ENCODE measurements around the gene LRMDA. TPM values are rescaled to one million over a fixed set of nuclear protein-coding genes. Genes with fewer than 3 reads are reported as not detected.
A peak's percentile ranks its signal among the peaks of the same experiment; 100 is the strongest.

LRMDA gene
- total RNA-seq, 2 donors from 2014 or later, result 14.4 to 18.0 TPM

DNA sequence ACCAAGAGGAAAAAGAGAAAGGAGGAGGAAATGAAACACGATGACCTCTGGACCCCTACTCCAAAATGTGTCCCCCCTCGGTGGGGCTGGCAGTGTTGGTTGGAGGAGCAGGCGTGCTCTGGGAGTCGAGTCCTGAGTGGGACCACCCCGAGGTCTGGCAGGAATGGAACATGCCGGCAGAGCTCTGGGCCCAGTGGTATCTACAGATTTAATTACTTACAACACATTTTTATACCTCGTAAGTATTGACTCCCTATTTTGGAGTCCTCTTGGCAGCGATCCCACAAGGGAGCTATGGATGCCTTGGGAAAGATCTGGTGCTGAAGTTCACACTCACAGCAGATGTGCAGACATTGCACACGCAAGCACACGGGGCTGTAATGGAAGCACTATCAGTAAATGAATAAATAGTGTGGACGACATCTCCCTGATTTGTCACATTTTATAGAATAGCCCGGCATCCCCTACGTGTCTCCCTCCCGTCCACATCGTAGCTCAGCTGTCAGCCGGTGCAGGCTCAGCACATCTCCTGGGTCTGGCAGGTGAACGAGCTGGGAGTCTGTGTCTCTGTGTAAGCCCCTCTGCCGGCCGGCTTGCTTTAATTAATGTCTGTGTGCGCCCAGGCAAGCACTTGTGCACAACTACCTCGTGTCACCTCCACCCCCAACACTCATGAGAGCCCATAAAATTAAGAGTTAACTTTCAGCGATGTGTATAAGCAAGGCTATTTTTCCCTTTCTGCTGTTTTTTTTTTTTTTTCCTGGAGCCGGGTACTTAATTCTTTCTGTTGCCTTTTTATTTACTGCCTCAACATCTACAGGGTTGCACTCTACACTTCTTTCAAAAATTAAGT lies 603.2 kb downstream of the LRMDA start:
- intact Hi-C loops (cut with DNase I), result loop anchor here in 1 of 2 donors (5.0 kb wide), 1 partner anchor 632 kb away; the partner anchor contains the start of gene ZNF503
- no peak for DNase-seq (ENCODE audit: low spot score)

DNA sequence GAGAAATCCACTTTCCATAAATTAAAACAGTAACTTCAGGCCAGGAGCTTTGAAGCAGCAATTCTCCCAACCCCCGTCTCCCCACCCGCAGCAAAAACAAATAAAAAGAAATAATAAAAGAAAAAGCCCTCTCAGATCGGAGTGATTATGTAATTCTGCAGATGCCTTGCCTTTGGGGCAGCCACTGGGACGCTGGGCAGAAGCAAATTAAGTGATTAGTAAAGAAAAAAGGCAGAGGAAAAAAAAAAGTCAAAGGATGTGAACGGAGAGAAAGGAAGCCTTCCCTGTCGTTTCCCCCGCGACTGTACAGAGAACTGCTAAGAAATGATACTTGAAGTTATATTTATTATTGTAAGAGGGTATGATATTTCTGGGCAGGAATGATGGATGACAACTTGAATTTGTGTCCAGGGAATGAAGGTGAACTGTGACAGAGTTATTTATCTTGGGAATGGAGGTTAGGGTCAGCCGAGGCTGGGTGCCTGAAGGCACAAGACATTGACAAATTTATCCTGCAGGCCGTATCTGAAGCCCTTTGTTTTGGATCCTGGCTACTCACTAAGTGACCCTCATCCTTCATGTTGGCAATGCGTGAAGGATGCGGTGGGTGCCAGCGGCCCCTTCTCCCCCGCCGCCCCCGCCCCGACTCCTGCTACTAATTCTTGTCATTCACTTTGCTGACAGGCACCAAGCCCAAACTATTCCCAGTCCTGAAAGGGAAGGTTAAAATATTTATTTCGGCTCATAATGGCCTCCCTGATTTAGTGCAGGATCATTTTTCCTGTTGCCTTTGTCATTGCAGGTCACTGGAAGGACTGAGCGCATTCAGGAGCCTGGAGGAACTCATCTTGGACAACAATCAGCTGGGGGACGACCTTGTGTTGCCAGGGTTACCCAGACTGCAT lies 604.0 kb downstream of the LRMDA start:
- intact Hi-C loops (cut with DNase I), result loop anchor here (2.0 to 5.0 kb wide), 2 partner anchors 633 to 635 kb away; partner anchors contain the start of gene ZNF503 (in 2 of the 2)
- no peak for DNase-seq (ENCODE audit: low spot score)

GRCh38 chr10:76036111-76036940 lies 604.9 kb downstream of the LRMDA start:
- DNase-seq (ENCODE audit: low spot score), result peak; percentile 93
- intact Hi-C loops (cut with DNase I), result loop anchor here (2.0 to 5.0 kb wide), 2 partner anchors 634 to 636 kb away; partner anchors contain the start of gene ZNF503 (in 2 of the 2)

DNA sequence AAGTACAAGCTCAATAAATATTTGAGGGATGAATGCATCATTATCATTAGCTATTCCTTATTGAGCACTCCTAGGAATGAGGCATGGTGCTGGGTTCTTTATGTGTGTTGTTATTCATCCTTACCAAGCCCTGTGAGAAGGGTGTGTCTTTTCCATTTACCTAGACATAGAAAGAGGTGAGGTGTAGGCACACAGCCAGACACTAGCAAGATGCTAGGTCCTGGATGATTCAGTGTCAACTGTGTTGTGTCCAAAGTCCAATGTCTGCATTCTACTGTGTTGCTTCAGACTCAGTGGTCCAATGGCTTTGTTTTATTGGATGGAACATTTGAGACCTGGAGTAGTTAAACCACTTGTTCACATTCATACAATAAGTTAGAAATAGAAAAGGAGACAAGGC lies 605.5 kb downstream of the LRMDA start:
- no peak for DNase-seq (ENCODE audit: low spot score)
- intact Hi-C loops (cut with DNase I), result loop anchor here (2.0 to 5.0 kb wide), 2 partner anchors 635 to 636 kb away; partner anchors contain the start of gene ZNF503 (in 2 of the 2)

DNA sequence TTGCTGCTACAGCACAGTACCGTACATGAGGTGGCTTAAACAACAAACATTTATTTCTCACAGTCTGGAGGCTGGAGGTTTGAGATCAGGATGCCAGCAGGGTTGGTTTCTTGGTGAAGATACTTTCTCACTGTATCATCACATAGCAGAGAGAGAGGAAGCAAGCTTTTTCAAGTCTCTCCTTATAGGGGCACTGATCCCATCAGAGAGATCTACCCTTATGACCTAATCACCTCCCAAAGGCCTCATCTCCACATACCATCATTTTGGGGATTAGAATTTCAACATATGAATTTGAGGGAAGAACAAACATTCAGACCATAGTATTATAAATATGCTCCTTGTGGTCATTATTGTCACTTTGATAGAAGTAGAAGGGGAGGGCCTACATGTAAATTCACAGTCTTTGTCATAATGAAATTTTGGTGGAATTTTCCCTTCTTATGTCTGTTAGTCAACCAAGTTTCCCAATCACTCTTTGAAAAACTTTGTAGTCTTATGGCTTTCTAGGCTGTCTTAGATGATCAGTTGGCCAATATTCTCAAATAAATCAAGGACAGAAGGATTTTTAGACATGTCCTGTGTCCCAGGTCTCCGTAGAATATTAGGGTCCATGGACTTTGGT lies 606.2 kb downstream of the LRMDA start:
- DNase-seq (ENCODE audit: low spot score), result no peak
- intact Hi-C loops (cut with DNase I), result loop anchor here (2.0 to 5.0 kb wide), 2 partner anchors 635 to 637 kb away; partner anchors contain the start of gene ZNF503 (in 2 of the 2)

DNA sequence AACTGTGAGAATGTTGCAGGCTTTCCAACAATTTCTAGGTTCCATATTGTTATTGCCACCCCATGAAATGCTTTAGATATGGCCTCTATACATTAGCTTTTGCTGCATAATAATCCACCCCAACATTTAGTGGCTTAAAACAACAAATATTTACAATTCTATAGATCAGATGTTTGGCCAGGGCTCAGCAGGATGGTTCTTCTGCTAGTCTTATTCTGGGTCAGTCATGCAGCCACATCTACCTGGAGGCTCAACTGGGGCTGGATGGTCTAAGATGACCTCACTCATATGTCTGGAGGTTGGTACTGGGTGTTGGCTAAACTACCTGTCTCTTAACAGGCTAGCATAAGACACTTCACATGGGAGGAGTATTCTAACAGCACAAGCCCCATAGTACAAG lies 607.3 kb downstream of the LRMDA start:
- no peak for DNase-seq (ENCODE audit: low spot score)

DNA sequence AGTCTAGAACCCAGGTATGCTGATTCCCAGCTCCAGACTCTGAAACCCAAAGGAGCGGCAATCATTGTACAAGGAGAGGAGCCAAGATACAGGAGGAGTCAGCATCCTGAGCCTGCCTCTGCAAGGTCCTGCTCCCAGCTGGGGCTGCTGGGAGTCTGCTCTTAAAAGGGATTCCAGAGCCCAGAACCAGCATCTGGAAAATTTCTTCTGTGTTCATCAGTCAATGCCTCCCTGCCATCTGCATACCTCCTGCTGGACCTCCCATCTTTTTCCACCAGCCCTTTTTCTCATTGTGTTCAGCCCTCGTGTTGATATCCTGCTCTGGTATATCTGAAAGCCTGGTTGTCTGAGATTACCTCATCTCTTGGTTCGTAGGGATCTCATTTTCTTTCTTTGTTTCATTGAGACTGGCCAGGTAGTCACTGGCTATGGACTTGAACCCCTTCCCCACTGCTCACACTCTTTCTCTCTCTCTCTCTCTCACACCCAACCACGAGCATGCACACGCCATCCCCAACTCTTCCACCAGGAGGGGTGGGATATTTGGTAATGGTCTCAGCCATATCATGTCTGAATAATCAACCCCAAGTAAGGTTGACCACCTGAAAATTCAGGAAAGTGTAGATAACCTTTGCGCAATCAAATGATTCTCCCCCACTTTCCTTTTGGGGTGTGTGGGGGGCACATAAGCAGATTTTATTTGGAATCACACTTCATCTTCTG lies 608.8 kb downstream of the LRMDA start:
- intact Hi-C loops (cut with DNase I), result no loop called here
- DNase-seq (ENCODE audit: low spot score), result no peak

More for the DNA sequence above, 607.3 kb downstream of the LRMDA start:
- intact Hi-C loops (cut with DNase I), result loop anchor here in 1 of 2 donors (5.0 kb wide), 1 partner anchor 636 kb away; the partner anchor contains the start of gene ZNF503

DNA sequence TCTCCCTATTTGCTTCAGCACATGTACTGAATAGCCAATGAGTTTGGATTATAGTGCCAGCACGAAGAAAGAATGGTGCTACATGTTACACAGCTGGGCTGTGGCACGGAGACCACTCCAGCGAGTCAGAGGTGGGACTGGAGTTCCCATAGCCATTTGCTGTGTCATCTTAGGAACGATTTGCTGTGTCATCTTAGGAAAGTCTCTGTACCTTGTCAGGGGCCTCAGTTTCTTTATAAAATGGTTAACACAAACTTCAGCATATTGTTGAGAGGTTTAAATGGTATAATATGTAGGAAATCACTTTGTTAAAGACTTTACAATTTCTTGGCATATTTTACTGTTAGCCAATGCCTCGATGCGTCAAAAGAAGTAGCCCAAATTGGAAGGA lies 609.4 kb downstream of the LRMDA start:
- intact Hi-C loops (cut with DNase I), result no loop called here
- no peak for DNase-seq (ENCODE audit: low spot score)

- intact Hi-C loops (cut with DNase I), result no loop called here
- no peak for DNase-seq (ENCODE audit: low spot score)
These were observed 610.1 kb downstream of the LRMDA start for GRCh38 chr10:76041551-76041950.

DNA sequence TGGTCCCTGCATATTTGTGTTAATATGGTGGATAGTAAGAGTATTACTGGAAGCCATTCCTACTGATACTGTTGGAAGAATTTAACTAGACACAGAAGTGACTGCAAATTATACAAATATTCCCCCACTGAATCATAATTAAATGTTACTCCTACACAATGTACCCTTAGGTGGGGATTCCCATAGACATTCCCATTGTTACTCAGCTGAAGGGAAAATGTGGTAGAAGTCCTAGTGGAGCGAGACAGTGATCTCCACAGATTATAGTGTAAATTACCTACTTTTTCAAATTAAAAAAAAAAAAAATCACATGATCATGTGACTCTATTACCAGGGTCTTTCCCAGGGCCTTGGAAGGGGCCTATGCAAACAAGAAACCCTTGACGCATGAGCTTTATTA lies 611.8 kb downstream of the LRMDA start:
- intact Hi-C loops (cut with DNase I), result no loop called here
- no peak for DNase-seq (ENCODE audit: low spot score)

DNA sequence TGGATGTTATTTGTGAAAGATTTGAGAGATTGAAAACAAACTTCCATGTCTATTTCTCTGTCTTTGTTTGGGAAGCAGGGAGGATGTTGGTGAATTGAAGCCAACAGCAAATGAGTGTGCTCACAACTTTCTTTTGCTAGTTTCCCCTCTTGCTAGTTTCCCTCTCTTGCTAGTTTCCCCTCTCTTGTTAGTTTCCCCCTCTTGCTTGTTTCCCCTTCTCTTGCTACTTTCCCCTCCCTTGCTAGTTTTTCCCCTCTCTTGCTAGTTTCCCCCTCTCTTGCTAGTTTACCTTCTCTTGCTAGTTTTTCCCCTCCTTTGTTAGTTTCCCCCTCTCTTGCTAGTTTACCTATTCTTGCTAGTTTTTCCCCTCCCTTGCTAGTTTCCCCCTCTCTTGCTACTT lies 613.3 kb downstream of the LRMDA start:
- DNase-seq (ENCODE audit: low spot score), result no peak
- intact Hi-C loops (cut with DNase I), result no loop called here

DNA sequence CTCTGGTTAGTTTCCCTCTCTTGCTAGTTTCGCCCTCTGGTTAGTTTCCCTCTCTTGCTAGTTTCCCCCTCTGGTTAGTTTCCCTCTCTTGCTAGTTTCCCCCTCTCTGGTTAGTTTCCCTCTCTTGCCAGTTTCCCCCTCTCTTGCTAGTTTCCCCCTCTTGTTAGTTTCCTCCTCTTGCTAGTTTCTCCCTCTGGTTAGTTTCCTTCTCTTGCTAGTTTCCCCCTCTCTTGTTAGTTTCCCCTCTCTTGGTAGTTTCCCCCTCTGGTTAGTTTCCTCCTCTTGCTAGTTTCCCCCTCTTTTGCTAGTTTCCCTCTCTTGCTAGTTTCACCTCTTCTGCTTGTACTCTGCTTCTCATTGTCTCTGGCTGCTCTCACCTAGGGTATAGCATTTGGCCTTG lies 613.8 kb downstream of the LRMDA start:
- intact Hi-C loops (cut with DNase I), result no loop called here
- DNase-seq (ENCODE audit: low spot score), result no peak

DNA sequence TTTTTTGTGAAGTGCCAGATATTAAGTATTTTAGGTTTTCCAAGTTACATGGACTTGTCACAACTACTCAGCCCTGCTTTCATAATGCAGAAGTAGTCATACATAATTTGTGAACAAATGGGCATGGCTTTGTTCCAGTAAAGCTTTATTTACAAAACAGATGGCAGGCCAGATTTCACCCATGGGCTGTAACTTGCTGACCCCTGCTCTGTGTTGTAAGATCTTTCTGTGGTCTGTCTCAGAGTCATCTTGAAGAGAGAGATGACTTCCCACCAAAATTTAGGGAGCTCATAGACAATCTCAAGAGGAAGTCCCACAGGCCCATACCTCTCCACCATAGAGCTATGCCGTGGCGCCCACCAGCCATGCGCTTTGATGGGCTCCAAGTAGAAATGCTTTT lies 616.1 kb downstream of the LRMDA start:
- intact Hi-C loops (cut with DNase I), result no loop called here
- DNase-seq (ENCODE audit: low spot score), result no peak

GRCh38 chr10:76049581-76050290 lies 618.3 kb downstream of the LRMDA start:
- intact Hi-C loops (cut with DNase I), result no loop called here
- no peak for DNase-seq (ENCODE audit: low spot score)

DNA sequence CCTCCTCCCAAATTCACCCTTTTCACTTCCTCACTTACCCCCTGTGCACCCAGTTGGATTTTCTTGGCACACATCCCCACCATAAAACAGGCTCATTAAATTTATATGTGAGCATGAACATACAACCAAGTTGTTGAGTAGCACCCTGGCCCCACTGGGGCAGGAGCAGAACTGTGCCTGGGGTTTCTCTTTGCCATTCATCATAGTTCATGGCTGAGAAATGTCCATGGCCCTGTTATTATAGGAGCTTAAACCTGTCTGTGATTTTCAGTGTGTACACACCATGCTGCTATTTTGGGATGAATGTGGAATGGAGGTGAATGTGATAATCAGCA lies 618.8 kb downstream of the LRMDA start:
- intact Hi-C loops (cut with DNase I), result no loop called here
- no peak for DNase-seq (ENCODE audit: low spot score)

- no peak for DNase-seq (ENCODE audit: low spot score)
- intact Hi-C loops (cut with DNase I), result no loop called here
These were observed 619.8 kb downstream of the LRMDA start for GRCh38 chr10:76051007-76051936.

All from posterior vena cava (tissue), 2 donors.